Fibroblast of peridontal ligament (primary cell): Measurements from ENCODE around the gene POM121.
"Not testable (repeated sequence)": the region's sequence is repeated elsewhere in the genome, so short reads cannot be mapped to it uniquely, and the experiment has no call there.

Experiments used
- DNase-seq: peaks from one replicate; pipeline ENCODE4 v3.0.0-alpha.2; 2010; ENCODE audit errors: extremely low read depth

The POM121 gene

GRCh38 chr7:72924733-72925545 lies at the start of gene POM121:
POM121 (plus strand) TSS chr7:72925095; CDS start chr7:72925122, 27 bp downstream.
- peak; percentile 81 for DNase-seq

- DNase-seq, result peak; percentile 78
These were observed 45.7 kb upstream of the POM121 start for GRCh38 chr7:72879079-72879736.

GRCh38 chr7:72879737-72880215 lies 45.1 kb upstream of the POM121 start:
- DNase-seq, result peak; percentile 64

- not testable (repeated sequence) for DNase-seq
These were observed 33.1 kb upstream of the POM121 start for GRCh38 chr7:72891750-72892149.

- DNase-seq, result not testable (repeated sequence)
These were observed 20.2 kb upstream of the POM121 start for GRCh38 chr7:72904740-72905139.

- not testable (repeated sequence) for DNase-seq
These were observed 16.5 kb upstream of the POM121 start for GRCh38 chr7:72908422-72908821.

GRCh38 chr7:72911395-72911794 lies 13.5 kb upstream of the POM121 start:
- not testable (repeated sequence) for DNase-seq

GRCh38 chr7:72913750-72914149 lies 11.1 kb upstream of the POM121 start:
- not testable (repeated sequence) for DNase-seq

GRCh38 chr7:72914756-72915525 lies 10.0 kb upstream of the POM121 start:
- DNase-seq, result peak; percentile 64

GRCh38 chr7:72919256-72919775 lies 5.6 kb upstream of the POM121 start:
- DNase-seq, result no peak

GRCh38 chr7:72924386-72924732 lies 536 bp upstream of the POM121 start:
- DNase-seq, result no peak

- peak; percentile 36 for DNase-seq
These were observed 738 bp downstream of the POM121 start for GRCh38 chr7:72925546-72926120.

- DNase-seq, result not testable (repeated sequence)
These were observed 2.9 kb downstream of the POM121 start for GRCh38 chr7:72927791-72928190.

GRCh38 chr7:72928216-72928615 lies 3.3 kb downstream of the POM121 start:
- not testable (repeated sequence) for DNase-seq

- not testable (repeated sequence) for DNase-seq
These were observed 17.3 kb downstream of the POM121 start for GRCh38 chr7:72942022-72942705.

GRCh38 chr7:72942956-72943355 lies 18.1 kb downstream of the POM121 start:
- not testable (repeated sequence) for DNase-seq

- DNase-seq, result not testable (repeated sequence)
These were observed 20.0 kb downstream of the POM121 start for GRCh38 chr7:72944937-72945336.

GRCh38 chr7:72945597-72945996 lies 20.7 kb downstream of the POM121 start:
- DNase-seq, result not testable (repeated sequence)

- not testable (repeated sequence) for DNase-seq
These were observed 21.3 kb downstream of the POM121 start for GRCh38 chr7:72946130-72946745.

GRCh38 chr7:72948714-72949113 lies 23.8 kb downstream of the POM121 start:
- not testable (repeated sequence) for DNase-seq
